Naive thymus-derived CD8-positive, alpha-beta T cell (primary cell): ENCODE measurements around the gene GAS6. TPM values are rescaled to one million over a fixed set of nuclear protein-coding genes. Genes with fewer than 3 reads are reported as not detected.
"Not testable (repeated sequence)": the region's sequence is repeated elsewhere in the genome, so short reads cannot be mapped to it uniquely, and the experiment has no call there.

Experiments used
- ATAC-seq, 2 donors: fragments of 150-1000 bp; cut with Tn5 transposase in 1 of 2; sonication (Bioruptor Pico), chemical (Tn5 transposase) in 1 of 2; 1 replicate in 1 of 2; 2 replicates in 1 of 2; pipeline ENCODE4 v1.10.0; 2021; ENCODE audit warnings: mild to moderate bottlenecking in 2 of 2, moderate library complexity in 2 of 2
- POLR2A ChIA-PET: fragments of 350-600 bp; sonication (Branson Sonifier 250); formaldehyde crosslinking; loops from one replicate; lab custom pipeline; 2021; ENCODE audit warnings: antibody characterized with exemption; lab: Charles Lee
- DNase-seq, 10 donors: peaks; one replicate each; pipeline versions ENCODE4 v3.0.0 to v3.0.0-alpha.2; 2020 to 2022
- H3K27ac Mint-ChIP-seq, 10 donors: one replicate each; pipeline ENCODE4 v1.8.0; 2020 to 2022; ENCODE audit warnings: mild to moderate bottlenecking in 10 of 10, mixed read lengths in 10 of 10, moderate library complexity in 4 of 10, inconsistent platforms in 1 of 10
- H3K27me3 Mint-ChIP-seq, 5 donors: one replicate each; pipeline ENCODE4 v1.8.0; 2021 to 2022; ENCODE audit warnings: mixed read lengths in 5 of 5
- H3K36me3 Mint-ChIP-seq, 3 donors: one replicate each; pipeline ENCODE4 v1.8.0; 2020 to 2022; ENCODE audit warnings: mixed read lengths in 3 of 3, mild to moderate bottlenecking in 2 of 3, inconsistent platforms in 1 of 3
- H3K4me1 Mint-ChIP-seq, 4 donors: one replicate each; pipeline ENCODE4 v1.8.0; 2021 to 2022; ENCODE audit warnings: mixed read lengths in 4 of 4
- H3K4me3 Mint-ChIP-seq, 10 donors: one replicate each; pipeline ENCODE4 v1.8.0; 2020 to 2022; ENCODE audit warnings: mild to moderate bottlenecking in 10 of 10, mixed read lengths in 10 of 10, moderate library complexity in 6 of 10, inconsistent platforms in 1 of 10
- H3K9me3 Mint-ChIP-seq, 9 donors: one replicate each; pipeline ENCODE4 v1.8.0; 2020 to 2022; ENCODE audit warnings: mixed read lengths in 9 of 9, mild to moderate bottlenecking in 3 of 9, inconsistent platforms in 1 of 9, moderate library complexity in 1 of 9
- polyA plus RNA-seq, 3 donors: library from polyadenylated mRNA; unstranded; fragments of 300-500 nt; fragmentation: Illumina TruSeq; gene quantifications; one replicate each; pipeline ENCODE4 v1.2.3, GENCODE V29; 2021
- total RNA-seq, 8 experiments: library from RNA in 2 of 8; stranded (reverse) in 2 of 8; gene quantifications; one replicate each; pipeline ENCODE4 v1.2.3 and lab custom pipeline; 2021 to 2026

The GAS6 gene
- total and polyA plus RNA-seq, 5 experiments from 2014 or later: 0.19 to 2.4 (median 1.2) TPM; not detected in 1

- peak overlapping the region in 4 of 10 donors; percentile 10 to 95 (median 70) for H3K27ac Mint-ChIP-seq
- peaks cover 10 to 29% (median 15%) of the 10 kb centered on the region in 4 donors for H3K4me1 Mint-ChIP-seq
- peak in 2 of 10 donors; percentile 25 to 30 for DNase-seq
- H3K4me3 Mint-ChIP-seq: peak overlapping the region in 4 of 10 donors; percentile 34 to 81 (median 50)
- POLR2A ChIA-PET: no interaction called here
- peaks cover 0 to 23% (median 14%) of the 10 kb centered on the region in 5 donors for H3K27me3 Mint-ChIP-seq
- peak in 1 of 2 donors; percentile 18 for ATAC-seq
- no peaks in the 10 kb centered on the region for H3K36me3 Mint-ChIP-seq
- peaks cover 0 to 9% (median 0%) of the 10 kb centered on the region in 9 donors for H3K9me3 Mint-ChIP-seq
Measured at GRCh38 chr13:113876346-113877148, 12.7 kb upstream of the GAS6 start.

- peak in 1 of 2 donors; percentile 68 for ATAC-seq
- peak overlapping the region in 5 of 10 donors; percentile 6 to 81 (median 36) for H3K4me3 Mint-ChIP-seq
- POLR2A ChIA-PET: no interaction called here
- H3K4me1 Mint-ChIP-seq: peaks cover 5 to 22% (median 8%) of the 10 kb centered on the region in 4 donors
- peaks cover 0 to 9% (median 0%) of the 10 kb centered on the region in 9 donors for H3K9me3 Mint-ChIP-seq
- H3K27ac Mint-ChIP-seq: peak overlapping the region in 6 of 10 donors; percentile 48 to 95 (median 70)
- peak in 2 of 10 donors; percentile 17 to 20 for DNase-seq
- no peaks in the 10 kb centered on the region for H3K36me3 Mint-ChIP-seq
- peaks cover 0 to 29% (median 18%) of the 10 kb centered on the region in 5 donors for H3K27me3 Mint-ChIP-seq
Measured at GRCh38 chr13:113875837-113876281, 12.0 kb upstream of the GAS6 start.

- POLR2A ChIA-PET: no interaction called here
- Mint-ChIP-seq H3K36me3 (no peaks in the 10 kb centered on the region), H3K4me3 (peak overlapping the region in 1 of 10 donors; percentile 62), H3K4me1 (peaks cover 3 to 18% (median 7%) of the 10 kb centered on the region in 4 donors), H3K9me3 (peaks cover 0 to 9% (median 0%) of the 10 kb centered on the region in 9 donors), H3K27ac (peak overlapping the region in 3 of 10 donors; percentile 40 to 95 (median 92)), H3K27me3 (peaks cover 0 to 29% (median 18%) of the 10 kb centered on the region in 5 donors)
- DNase-seq (no peak), ATAC-seq (no peak)
Measured at GRCh38 chr13:113875429-113875815, 11.5 kb upstream of the GAS6 start.

- no peak overlapping the region for H3K27ac Mint-ChIP-seq
- DNase-seq: no peak
- H3K4me1 Mint-ChIP-seq: peaks cover 3 to 18% (median 7%) of the 10 kb centered on the region in 4 donors
- POLR2A ChIA-PET: interaction anchor here (0.6 kb wide), 1 partner anchor 315 kb away, joined by 3 read pairs; no protein-coding TSS in a partner anchor
- no peak for ATAC-seq
- no peaks in the 10 kb centered on the region for H3K36me3 Mint-ChIP-seq
- H3K9me3 Mint-ChIP-seq: peaks cover 0 to 9% (median 0%) of the 10 kb centered on the region in 9 donors
- H3K27me3 Mint-ChIP-seq: peaks cover under 1 to 29% (median 23%) of the 10 kb centered on the region in 5 donors
- H3K4me3 Mint-ChIP-seq: no peak overlapping the region
Measured at GRCh38 chr13:113874579-113875428, 10.9 kb upstream of the GAS6 start.

GRCh38 chr13:113874177-113874576, 10.3 kb upstream of the GAS6 start:
- no peak for DNase-seq
- no peak overlapping the region for H3K27ac Mint-ChIP-seq
- H3K9me3 Mint-ChIP-seq: peaks cover 0 to 9% (median 0%) of the 10 kb centered on the region in 9 donors
- H3K4me3 Mint-ChIP-seq: no peak overlapping the region
- ATAC-seq: no peak
- H3K4me1 Mint-ChIP-seq: peaks cover 3 to 18% (median 7%) of the 10 kb centered on the region in 4 donors
- H3K27me3 Mint-ChIP-seq: peaks cover 3 to 32% (median 26%) of the 10 kb centered on the region in 5 donors
- H3K36me3 Mint-ChIP-seq: no peaks in the 10 kb centered on the region
- POLR2A ChIA-PET: interaction anchor here (0.6 kb wide), 1 partner anchor 316 kb away, joined by 3 read pairs; no protein-coding TSS in a partner anchor

GRCh38 chr13:113869263-113869662, 5.4 kb upstream of the GAS6 start:
- no peak for DNase-seq
- POLR2A ChIA-PET: no interaction called here
- H3K9me3 Mint-ChIP-seq: peaks cover 0 to 7% (median 0%) of the 10 kb centered on the region in 9 donors
- no peak overlapping the region for H3K27ac Mint-ChIP-seq
- H3K36me3 Mint-ChIP-seq: peaks cover 0 to 2% (median 0%) of the 10 kb centered on the region in 3 donors
- peaks cover 29 to 72% (median 55%) of the 10 kb centered on the region in 5 donors for H3K27me3 Mint-ChIP-seq
- no peak for ATAC-seq
- H3K4me1 Mint-ChIP-seq: peaks cover 0 to 6% (median 4%) of the 10 kb centered on the region in 4 donors
- no peak overlapping the region for H3K4me3 Mint-ChIP-seq

GRCh38 chr13:113867913-113868312, 4.0 kb upstream of the GAS6 start:
- ATAC-seq, H3K4me3 Mint-ChIP-seq, DNase-seq, H3K27ac Mint-ChIP-seq, H3K36me3 Mint-ChIP-seq, H3K9me3 Mint-ChIP-seq: not testable (repeated sequence)
- peaks cover 30 to 66% (median 55%) of the 10 kb centered on the region in 5 donors for H3K27me3 Mint-ChIP-seq
- POLR2A ChIA-PET: interaction anchor here (1.2 kb wide), 1 partner anchor 11 kb away, joined by 3 read pairs; no protein-coding TSS in a partner anchor
- peaks cover 0 to 11% (median 8%) of the 10 kb centered on the region in 4 donors for H3K4me1 Mint-ChIP-seq

- no peak overlapping the region for H3K27ac Mint-ChIP-seq
- peaks cover 33 to 68% (median 53%) of the 10 kb centered on the region in 5 donors for H3K27me3 Mint-ChIP-seq
Measured at GRCh38 chr13:113865427-113865826, 1.6 kb upstream of the GAS6 start.

GRCh38 chr13:113864273-113864890, 506 bp upstream of the GAS6 start:
- peaks cover 30 to 72% (median 46%) of the 10 kb centered on the region in 5 donors for H3K27me3 Mint-ChIP-seq
- peak overlapping the region; percentile 60 to 84 (median 75) for H3K4me3 Mint-ChIP-seq
- peak overlapping the region in 1 of 10 donors; percentile 24 for H3K27ac Mint-ChIP-seq
- DNase-seq (no peak), ATAC-seq (no peak)
- POLR2A ChIA-PET: no interaction called here
- H3K9me3 Mint-ChIP-seq: peaks cover 0 to 3% (median 0%) of the 10 kb centered on the region in 9 donors
- peaks cover 5 to 17% (median 12%) of the 10 kb centered on the region in 4 donors for H3K4me1 Mint-ChIP-seq
- peaks cover 0 to 4% (median 0%) of the 10 kb centered on the region in 3 donors for H3K36me3 Mint-ChIP-seq

More at GRCh38 chr13:113865427-113865826, 1.6 kb upstream of the GAS6 start:
- Mint-ChIP-seq H3K4me1 (peaks cover 4 to 17% (median 12%) of the 10 kb centered on the region in 4 donors), H3K36me3 (peaks cover 0 to 4% (median 0%) of the 10 kb centered on the region in 3 donors), H3K4me3 (peak overlapping the region in 9 of 10 donors; percentile 16 to 73 (median 59)), H3K9me3 (peaks cover 0 to 3% (median 0%) of the 10 kb centered on the region in 9 donors)
- POLR2A ChIA-PET: no interaction called here
- DNase-seq (no peak), ATAC-seq (no peak)

GRCh38 chr13:113862931-113863523, 849 bp downstream of the GAS6 start:
- no peak for DNase-seq

More at GRCh38 chr13:113862931-113863523, 849 bp downstream of the GAS6 start:
- peaks cover 5 to 17% (median 12%) of the 10 kb centered on the region in 4 donors for H3K4me1 Mint-ChIP-seq
- peaks cover 27 to 59% (median 38%) of the 10 kb centered on the region in 5 donors for H3K27me3 Mint-ChIP-seq
- peak; percentile 27 to 41 for ATAC-seq
- peak overlapping the region in 9 of 10 donors; percentile 7 to 79 (median 57) for H3K4me3 Mint-ChIP-seq
- POLR2A ChIA-PET: no interaction called here
- no peak overlapping the region for H3K27ac Mint-ChIP-seq
- H3K9me3 Mint-ChIP-seq: peaks cover 0 to 3% (median 0%) of the 10 kb centered on the region in 9 donors
- peaks cover 0 to 4% (median 0%) of the 10 kb centered on the region in 3 donors for H3K36me3 Mint-ChIP-seq
